OCI-LY7 (cell line): ENCODE data around the gene USH2A.

ENCODE experiments used
- CTCF ChIP-seq: fragments of 200-600 bp; sonication (generic); conservative IDR thresholded peaks from 2 replicates; pipeline ENCODE4 v1.5.1; 2014; ENCODE audit warnings: mild to moderate bottlenecking, antibody characterized with exemption, low read length, moderate library complexity, mixed read lengths
- EZH2phosphoT487 ChIP-seq: fragments of 200-600 bp; sonication (generic); IDR thresholded peaks from 2 replicates; pipeline ENCODE4 v1.6.1; 2018; ENCODE audit warnings: low read depth, borderline replicate concordance, mild to moderate bottlenecking, mixed run types, antibody characterized with exemption, low read length, moderate library complexity, mixed read lengths

- TF ChIP-seq CTCF (no peak), EZH2phosphoT487 (no peak)
Measured at GRCh38 chr1:216045400-216045799, 377.8 kb downstream of the USH2A start.
